KBM-7 (cell line): Measurements from ENCODE around the gene CYP2W1.

Source experiments
- DNase-seq: peaks from one replicate; pipeline ENCODE4 v3.0.0-alpha.2; 2015
- in situ Hi-C: fragments of 300-500 bp; cut with MboI; formaldehyde crosslinking; loops from 2 replicates; pipeline ENCODE4 v1.14.3; 2020; ENCODE audit warnings: low sequenced_read_pairs, low pct_unique_long_range_greater_than_20kb, mixed read lengths

Gene CYP2W1

GRCh38 chr7:1008733-1009363 is 25.9 kb downstream of the CYP2W1 start:
- DNase-seq, result no peak
- in situ Hi-C loops, result no loop called here

- in situ Hi-C loops, result no loop called here
- DNase-seq, result no peak
Observed at GRCh38 chr7:1009747-1010146, 26.8 kb downstream of the CYP2W1 start.

GRCh38 chr7:1010226-1010625 is 27.2 kb downstream of the CYP2W1 start:
- DNase-seq, result no peak
- in situ Hi-C loops, result no loop called here

- in situ Hi-C loops, result no loop called here
- DNase-seq, result no peak
Observed at GRCh38 chr7:1011297-1012003, 28.5 kb downstream of the CYP2W1 start.

GRCh38 chr7:1012004-1012715 is 29.2 kb downstream of the CYP2W1 start:
- no peak for DNase-seq
- in situ Hi-C loops, result no loop called here

- DNase-seq, result no peak
Observed at GRCh38 chr7:1012716-1013095, 29.7 kb downstream of the CYP2W1 start.

GRCh38 chr7:1013581-1013980 is 30.6 kb downstream of the CYP2W1 start:
- in situ Hi-C loops, result no loop called here
- DNase-seq, result no peak

More at GRCh38 chr7:1012716-1013095, 29.7 kb downstream of the CYP2W1 start:
- in situ Hi-C loops, result no loop called here

- DNase-seq, result no peak
- in situ Hi-C loops, result no loop called here
Observed at GRCh38 chr7:1014681-1015080, 31.7 kb downstream of the CYP2W1 start.

GRCh38 chr7:1015196-1016121 is 32.5 kb downstream of the CYP2W1 start:
- no peak for DNase-seq
- in situ Hi-C loops, result no loop called here

GRCh38 chr7:1016577-1017531 is 33.9 kb downstream of the CYP2W1 start:
- no peak for DNase-seq
- in situ Hi-C loops, result no loop called here

- in situ Hi-C loops, result no loop called here
- no peak for DNase-seq
Observed at GRCh38 chr7:1017586-1018333, 34.8 kb downstream of the CYP2W1 start.

- DNase-seq, result no peak
- in situ Hi-C loops, result no loop called here
Observed at GRCh38 chr7:1018334-1018695, 35.3 kb downstream of the CYP2W1 start.

- in situ Hi-C loops, result no loop called here
- DNase-seq, result no peak
Observed at GRCh38 chr7:1019255-1019785, 36.3 kb downstream of the CYP2W1 start.

- no peak for DNase-seq
- in situ Hi-C loops, result no loop called here
Observed at GRCh38 chr7:1019789-1020610, 37.0 kb downstream of the CYP2W1 start.

GRCh38 chr7:1020849-1021251 is 37.9 kb downstream of the CYP2W1 start:
- in situ Hi-C loops, result no loop called here
- DNase-seq, result no peak

GRCh38 chr7:1021366-1021765 is 38.4 kb downstream of the CYP2W1 start:
- in situ Hi-C loops, result no loop called here
- no peak for DNase-seq

- no peak for DNase-seq
- in situ Hi-C loops, result no loop called here
Observed at GRCh38 chr7:1021931-1022330, 39.0 kb downstream of the CYP2W1 start.
